Skeletal muscle satellite cell (primary cell): ENCODE results near the gene SOCS6.

ENCODE experiments used
- H3K27me3 ChIP-seq: 2 replicates; pipeline ENCODE4 v1.7.0; 2013; ENCODE audit warnings: low read length; ENCODE audit not compliant: control insufficient read depth, insufficient read depth
- H3K36me3 ChIP-seq: 2 replicates; pipeline ENCODE4 v1.7.0; 2013; ENCODE audit warnings: mild to moderate bottlenecking, control low read depth, low read length; ENCODE audit not compliant: insufficient read depth
- H3K4me1 ChIP-seq: 2 replicates; pipeline ENCODE4 v1.7.0; 2013; ENCODE audit warnings: low read length; ENCODE audit not compliant: control insufficient read depth, insufficient read depth
- H3K4me2 ChIP-seq: 2 replicates; pipeline ENCODE4 v1.7.0; 2013; ENCODE audit warnings: mild to moderate bottlenecking, low read length
- H3K4me3 ChIP-seq: 2 replicates; pipeline ENCODE4 v1.7.0; 2013; ENCODE audit warnings: low read length
- H3K9ac ChIP-seq: 2 replicates; pipeline ENCODE4 v1.7.0; 2013; ENCODE audit warnings: mild to moderate bottlenecking, low read depth, low read length, moderate library complexity
- H3K9me3 ChIP-seq: replicated peaks from 2 replicates; pipeline ENCODE4 v1.7.0; 2013; ENCODE audit warnings: mild to moderate bottlenecking, control low read depth, low read length

SOCS6 gene

DNA sequence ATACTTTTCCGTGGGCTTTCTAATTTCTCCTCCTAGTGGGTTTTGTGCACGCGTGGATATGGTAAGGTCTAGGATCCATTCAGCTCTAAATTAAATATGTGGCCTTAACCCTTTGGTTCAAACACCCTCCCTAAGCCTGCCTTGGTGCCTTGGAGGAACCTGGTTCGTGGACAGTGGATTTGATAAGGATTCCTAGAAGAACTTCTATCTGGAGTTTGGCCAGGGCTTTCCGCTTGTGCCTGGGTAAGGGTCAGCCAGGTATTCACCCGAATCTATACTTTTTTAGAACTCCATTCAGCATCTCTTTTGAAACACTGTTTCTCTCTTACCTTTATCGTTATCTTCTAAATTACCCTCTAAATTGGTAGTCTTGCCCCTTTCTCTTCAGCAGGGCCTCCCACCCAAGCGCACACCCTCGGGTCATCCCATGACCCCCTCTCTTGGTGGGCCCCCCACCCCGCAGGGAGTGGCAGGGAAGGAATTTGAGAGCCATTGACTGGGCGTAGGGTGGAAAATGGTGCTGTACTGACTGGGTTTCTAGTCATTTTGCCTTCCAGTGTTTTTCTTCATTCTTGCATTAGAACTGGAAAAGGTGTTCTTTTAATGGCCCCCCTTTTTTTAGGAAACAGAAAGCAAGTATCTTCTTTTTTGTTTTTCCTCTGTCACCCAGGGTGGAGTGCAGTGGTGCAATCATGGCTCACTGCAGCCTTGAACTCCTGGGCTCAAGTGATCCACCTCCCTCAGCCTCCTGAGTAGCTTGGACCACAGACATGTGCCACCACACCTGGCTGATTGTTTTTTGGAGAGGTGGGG is 1.8 kb downstream of the SOCS6 start:
- Histone ChIP-seq H3K27me3 (no peaks in the 10 kb centered on the region), H3K36me3 (no peaks in the 10 kb centered on the region), H3K9me3 (no peaks in the 10 kb centered on the region), H3K4me2 (peak overlapping the region; percentile 90), H3K4me1 (peaks cover 27% of the 10 kb centered on the region), H3K9ac (peak overlapping the region; percentile 96), H3K4me3 (peak overlapping the region; percentile 96)

DNA sequence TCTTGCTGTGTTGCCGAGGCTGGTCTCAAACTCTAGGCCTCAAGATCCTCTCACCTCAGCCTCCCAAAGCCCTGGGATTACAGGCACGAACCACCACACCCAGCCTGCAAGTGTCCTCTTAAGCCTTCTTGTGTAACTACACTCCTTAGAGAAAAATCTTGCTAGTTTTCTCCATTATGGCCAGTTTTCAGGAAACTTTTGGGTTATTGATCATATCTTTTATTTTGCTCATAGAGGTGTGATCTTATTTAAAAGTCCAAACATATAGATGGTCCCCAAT is 2.4 kb downstream of the SOCS6 start:
- H3K4me2 ChIP-seq, result peak overlapping the region; percentile 90
- H3K36me3 ChIP-seq, result no peaks in the 10 kb centered on the region
- no peaks in the 10 kb centered on the region for H3K9me3 ChIP-seq
- H3K4me3 ChIP-seq, result peak overlapping the region; percentile 96
- peaks cover 27% of the 10 kb centered on the region for H3K4me1 ChIP-seq
- H3K27me3 ChIP-seq, result no peaks in the 10 kb centered on the region
- H3K9ac ChIP-seq, result no peak overlapping the region

DNA sequence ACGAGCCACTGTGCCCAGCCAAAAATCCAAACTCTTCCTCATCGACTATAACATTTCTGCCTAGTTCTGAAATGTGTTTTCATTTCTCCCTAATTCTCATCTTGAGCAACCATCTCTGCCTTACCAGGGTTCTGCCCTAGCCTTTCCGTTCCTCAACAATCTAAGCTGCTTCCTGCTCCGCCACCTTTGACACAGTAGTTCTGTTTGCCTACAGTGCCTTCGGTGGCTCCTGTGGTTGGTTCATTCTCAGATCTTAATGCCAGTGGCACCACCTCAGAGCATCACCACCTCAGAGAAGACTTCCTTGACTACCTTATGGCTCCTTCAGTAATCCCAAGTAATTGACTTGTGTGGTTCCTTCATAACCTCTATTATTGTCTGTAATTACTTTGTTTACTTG is 3.8 kb downstream of the SOCS6 start:
- H3K4me2 ChIP-seq, result peak overlapping the region; percentile 30
- H3K4me1 ChIP-seq, result peaks cover 27% of the 10 kb centered on the region
- H3K36me3 ChIP-seq, result no peaks in the 10 kb centered on the region
- H3K27me3 ChIP-seq, result no peaks in the 10 kb centered on the region
- H3K4me3 ChIP-seq, result no peak overlapping the region
- no peak overlapping the region for H3K9ac ChIP-seq
- no peaks in the 10 kb centered on the region for H3K9me3 ChIP-seq

GRCh38 chr18:70293166-70293565 is 4.3 kb downstream of the SOCS6 start:
- H3K36me3 ChIP-seq, result no peaks in the 10 kb centered on the region
- H3K9me3 ChIP-seq, result no peaks in the 10 kb centered on the region
- H3K4me1 ChIP-seq, result peaks cover 27% of the 10 kb centered on the region
- no peak overlapping the region for H3K9ac ChIP-seq
- H3K4me2 ChIP-seq, result peak overlapping the region; percentile 30
- H3K4me3 ChIP-seq, result no peak overlapping the region
- H3K27me3 ChIP-seq, result no peaks in the 10 kb centered on the region

GRCh38 chr18:70294471-70295191 is 5.8 kb downstream of the SOCS6 start:
- Histone ChIP-seq H3K9me3 (no peaks in the 10 kb centered on the region), H3K4me1 (peaks cover 27% of the 10 kb centered on the region), H3K27me3 (no peaks in the 10 kb centered on the region), H3K36me3 (no peaks in the 10 kb centered on the region), H3K4me3 (no peak overlapping the region), H3K4me2 (no peak overlapping the region), H3K9ac (no peak overlapping the region)

- peaks cover 24% of the 10 kb centered on the region for H3K4me1 ChIP-seq
- H3K27me3 ChIP-seq, result no peaks in the 10 kb centered on the region
- H3K4me3 ChIP-seq, result no peak overlapping the region
- no peaks in the 10 kb centered on the region for H3K36me3 ChIP-seq
- no peak overlapping the region for H3K9ac ChIP-seq
- no peak overlapping the region for H3K4me2 ChIP-seq
- no peaks in the 10 kb centered on the region for H3K9me3 ChIP-seq
Observed at GRCh38 chr18:70295192-70296188, 6.6 kb downstream of the SOCS6 start.

DNA sequence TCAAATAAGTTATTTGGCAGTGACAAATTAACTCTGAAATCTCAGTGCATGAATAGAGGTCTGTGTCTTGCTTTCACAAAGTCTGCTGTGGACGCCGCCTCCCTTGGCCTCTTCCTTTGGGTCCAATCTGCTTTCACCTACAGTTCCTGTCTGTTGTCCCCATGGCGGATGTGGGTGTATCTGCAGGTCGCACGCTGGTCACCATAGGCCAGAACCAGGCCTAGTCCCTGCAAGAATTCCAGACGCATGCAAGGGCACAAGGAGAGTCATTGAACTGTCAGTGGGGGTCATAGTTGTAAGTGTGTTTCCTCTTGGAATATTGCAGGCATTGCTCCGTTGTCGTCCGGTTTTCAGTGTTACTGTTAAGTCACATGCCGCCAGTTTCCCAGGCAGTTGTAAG is 7.4 kb downstream of the SOCS6 start:
- H3K4me1 ChIP-seq, result peaks cover 16% of the 10 kb centered on the region
- no peaks in the 10 kb centered on the region for H3K9me3 ChIP-seq
- no peaks in the 10 kb centered on the region for H3K36me3 ChIP-seq
- no peaks in the 10 kb centered on the region for H3K27me3 ChIP-seq
- H3K4me2 ChIP-seq, result no peak overlapping the region
- H3K4me3 ChIP-seq, result no peak overlapping the region
- no peak overlapping the region for H3K9ac ChIP-seq

DNA sequence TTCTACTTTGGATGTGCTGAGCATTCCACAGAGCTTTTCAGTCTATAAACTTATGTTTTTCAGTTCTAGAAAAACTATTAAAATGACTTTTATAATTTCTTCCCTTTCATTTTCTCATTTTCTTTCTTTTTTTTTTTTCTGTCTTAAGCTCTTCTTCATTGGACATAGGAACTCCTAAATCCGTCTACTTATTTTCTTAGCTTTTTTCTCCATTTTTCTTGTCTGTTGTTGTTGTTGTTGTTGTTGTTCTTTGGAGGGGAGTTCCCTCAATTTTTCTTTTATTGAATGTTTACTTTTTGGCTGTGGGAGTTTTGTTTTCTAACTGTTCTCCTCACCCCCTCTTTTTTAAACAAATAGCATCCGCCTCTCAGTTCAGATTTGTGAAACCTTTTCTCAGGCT is 7.9 kb downstream of the SOCS6 start:
- Histone ChIP-seq H3K4me3 (no peak overlapping the region), H3K4me2 (no peak overlapping the region), H3K4me1 (peaks cover 15% of the 10 kb centered on the region), H3K9me3 (no peaks in the 10 kb centered on the region), H3K9ac (no peak overlapping the region), H3K36me3 (no peaks in the 10 kb centered on the region), H3K27me3 (no peaks in the 10 kb centered on the region)

DNA sequence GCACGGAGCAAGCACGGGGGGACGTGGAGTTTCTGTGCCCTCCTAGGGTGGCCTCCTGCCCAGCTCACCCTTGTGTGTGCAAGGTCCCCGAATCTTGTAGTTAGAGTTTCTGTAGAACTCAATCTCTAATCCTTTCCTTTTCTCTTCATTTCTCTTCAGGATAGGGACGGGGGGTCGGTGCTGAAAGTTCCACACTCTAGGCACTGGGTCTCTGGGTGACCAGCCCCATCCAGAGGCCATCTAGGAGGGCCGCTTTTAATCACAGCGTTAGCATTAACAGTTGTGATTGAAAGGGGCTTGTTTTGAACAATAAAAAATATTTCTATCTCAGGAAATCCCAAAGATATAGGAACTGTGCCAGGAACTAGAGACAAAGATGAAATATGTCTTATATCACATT is 10.5 kb downstream of the SOCS6 start:
- Histone ChIP-seq H3K4me3 (no peak overlapping the region), H3K4me1 (peaks cover 9% of the 10 kb centered on the region), H3K9ac (no peak overlapping the region), H3K27me3 (no peaks in the 10 kb centered on the region), H3K4me2 (no peak overlapping the region), H3K36me3 (no peaks in the 10 kb centered on the region), H3K9me3 (no peaks in the 10 kb centered on the region)

GRCh38 chr18:70301667-70302066 is 12.8 kb downstream of the SOCS6 start:
- Histone ChIP-seq H3K9me3 (no peaks in the 10 kb centered on the region), H3K36me3 (no peaks in the 10 kb centered on the region), H3K4me3 (no peak overlapping the region), H3K4me1 (peaks cover 9% of the 10 kb centered on the region), H3K4me2 (no peak overlapping the region), H3K9ac (no peak overlapping the region), H3K27me3 (no peaks in the 10 kb centered on the region)

- H3K9me3 ChIP-seq, result no peaks in the 10 kb centered on the region
- H3K9ac ChIP-seq, result no peak overlapping the region
- H3K36me3 ChIP-seq, result no peaks in the 10 kb centered on the region
- H3K4me3 ChIP-seq, result no peak overlapping the region
- no peak overlapping the region for H3K4me2 ChIP-seq
- H3K4me1 ChIP-seq, result no peaks in the 10 kb centered on the region
- no peaks in the 10 kb centered on the region for H3K27me3 ChIP-seq
Observed at GRCh38 chr18:70308555-70309294, 19.9 kb downstream of the SOCS6 start.
